Activated T-cell treated with anti-CD3 and anti-CD28 coated beads for 4 hours (primary cell): ENCODE results near the gene ADCY3.

Experiments used
- DNase-seq: peaks from one replicate; pipeline ENCODE4 v3.0.0-alpha.2; 2020

ADCY3 gene

GRCh38 chr2:24899361-24899910, 20.6 kb downstream of the ADCY3 start:
- no peak for DNase-seq

- no peak for DNase-seq
Measured at GRCh38 chr2:24898122-24899109, 21.6 kb downstream of the ADCY3 start.

- DNase-seq, result no peak
Measured at GRCh38 chr2:24894750-24895149, 25.3 kb downstream of the ADCY3 start.

GRCh38 chr2:24893934-24894333, 26.1 kb downstream of the ADCY3 start:
- no peak for DNase-seq

GRCh38 chr2:24892928-24893327, 27.1 kb downstream of the ADCY3 start:
- no peak for DNase-seq

GRCh38 chr2:24891201-24891600, 28.8 kb downstream of the ADCY3 start:
- no peak for DNase-seq

GRCh38 chr2:24889221-24889620, 30.8 kb downstream of the ADCY3 start:
- no peak for DNase-seq

- no peak for DNase-seq
Measured at GRCh38 chr2:24888177-24888576, 31.9 kb downstream of the ADCY3 start.

- DNase-seq, result no peak
Measured at GRCh38 chr2:24887307-24887874, 32.6 kb downstream of the ADCY3 start.

GRCh38 chr2:24886691-24887304, 33.2 kb downstream of the ADCY3 start:
- DNase-seq, result no peak

GRCh38 chr2:24886126-24886501, 33.9 kb downstream of the ADCY3 start:
- no peak for DNase-seq

GRCh38 chr2:24885221-24886125, 34.6 kb downstream of the ADCY3 start:
- DNase-seq, result no peak

GRCh38 chr2:24883946-24884345, 36.1 kb downstream of the ADCY3 start:
- no peak for DNase-seq

GRCh38 chr2:24881623-24882022, 38.4 kb downstream of the ADCY3 start:
- no peak for DNase-seq

- no peak for DNase-seq
Measured at GRCh38 chr2:24881158-24881557, 38.9 kb downstream of the ADCY3 start.

GRCh38 chr2:24878341-24878740, 41.7 kb downstream of the ADCY3 start:
- DNase-seq, result no peak

GRCh38 chr2:24877646-24878045, 42.4 kb downstream of the ADCY3 start:
- DNase-seq, result no peak

- DNase-seq, result no peak
Measured at GRCh38 chr2:24877067-24877466, 43.0 kb downstream of the ADCY3 start.

- DNase-seq, result no peak
Measured at GRCh38 chr2:24875901-24876300, 44.1 kb downstream of the ADCY3 start.

- DNase-seq, result no peak
Measured at GRCh38 chr2:24875272-24875671, 44.8 kb downstream of the ADCY3 start.

- no peak for DNase-seq
Measured at GRCh38 chr2:24874035-24874434, 46.0 kb downstream of the ADCY3 start.

GRCh38 chr2:24873619-24874018, 46.4 kb downstream of the ADCY3 start:
- no peak for DNase-seq
